Calu3 (cell line): ENCODE results near the gene SLC36A4. TPM values are rescaled to one million over a fixed set of nuclear protein-coding genes. Genes with fewer than 3 reads are reported as not detected.

Experiments
- BruUV-seq: library from RNA; stranded (reverse); fragments of 400-500 nt; replicated peaks from 2 replicates; lab custom pipeline; 2021; lab: Mats Ljungman, UMichigan
- CTCF ChIA-PET: fragments of 300-600 bp; sonication (Branson Sonifier 250); formaldehyde crosslinking; loops from one replicate; lab custom pipeline; 2022; ENCODE audit warnings: antibody characterized with exemption; lab: Charles Lee
- DNase-seq: peaks from one replicate; pipeline ENCODE4 v3.0.0; 2022
- H3K27ac Mint-ChIP-seq: one replicate; pipeline ENCODE4 v1.8.0; 2022; ENCODE audit warnings: mixed read lengths; ENCODE audit not compliant: unreplicated experiment
- H3K27me3 Mint-ChIP-seq: one replicate; pipeline ENCODE4 v1.8.0; 2022; ENCODE audit warnings: mixed read lengths; ENCODE audit not compliant: unreplicated experiment
- H3K36me3 Mint-ChIP-seq: one replicate; pipeline ENCODE4 v1.8.0; 2022; ENCODE audit warnings: mild to moderate bottlenecking, moderate library complexity, mixed read lengths; ENCODE audit not compliant: insufficient read depth, unreplicated experiment
- H3K4me1 Mint-ChIP-seq: one replicate; pipeline ENCODE4 v1.8.0; 2022; ENCODE audit warnings: mild to moderate bottlenecking, low read depth, mixed read lengths; ENCODE audit not compliant: unreplicated experiment
- H3K4me3 Mint-ChIP-seq: one replicate; pipeline ENCODE4 v1.8.0; 2022; ENCODE audit warnings: mild to moderate bottlenecking, low read depth, moderate library complexity, mixed read lengths; ENCODE audit not compliant: unreplicated experiment
- H3K9me3 Mint-ChIP-seq: one replicate; pipeline ENCODE4 v1.8.0; 2022; ENCODE audit warnings: low read depth, mixed read lengths; ENCODE audit not compliant: unreplicated experiment
- intact Hi-C: fragments of 100-400 bp; cut with micrococcal nuclease; formaldehyde crosslinking; loops from one replicate; pipeline ENCODE4 v1.10.0; 2022; ENCODE audit not compliant: unreplicated experiment
- total RNA-seq: library from RNA; stranded (reverse); gene quantifications from 2 replicates; pipeline ENCODE4 v1.2.3, GENCODE V29; 2022
- TF ChIP-seq, protein P1 (sequence below): fragments of 200-600 bp; IDR thresholded peaks from one replicate; pipeline ENCODE4 v1.8.0; 2022; ENCODE audit warnings: antibody characterized with exemption; ENCODE audit not compliant: unreplicated experiment

The SLC36A4 gene
- total RNA-seq, 1 experiment from 2014 or later, result 12.4 TPM

DNA sequence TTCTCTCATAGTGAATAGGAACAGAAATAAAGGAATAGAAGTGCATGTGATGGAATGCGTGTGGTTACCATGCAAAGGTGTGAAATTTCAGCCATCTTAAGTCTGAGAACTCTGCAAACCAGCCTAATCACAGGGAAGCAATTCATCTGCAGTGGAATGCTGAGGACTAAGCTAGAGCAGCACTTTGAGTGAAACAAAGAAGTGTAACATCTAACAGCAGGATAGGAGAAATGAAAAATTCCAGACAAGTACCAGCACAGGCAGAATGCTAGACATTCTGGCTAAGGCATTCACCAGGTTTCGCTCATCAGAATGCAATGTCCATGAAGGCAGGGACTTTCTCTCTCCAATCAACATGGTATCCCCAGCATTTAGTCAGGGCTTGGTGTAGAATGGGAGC, 41.2 kb upstream of the SLC36A4 start:
- TF ChIP-seq, protein P1, sequence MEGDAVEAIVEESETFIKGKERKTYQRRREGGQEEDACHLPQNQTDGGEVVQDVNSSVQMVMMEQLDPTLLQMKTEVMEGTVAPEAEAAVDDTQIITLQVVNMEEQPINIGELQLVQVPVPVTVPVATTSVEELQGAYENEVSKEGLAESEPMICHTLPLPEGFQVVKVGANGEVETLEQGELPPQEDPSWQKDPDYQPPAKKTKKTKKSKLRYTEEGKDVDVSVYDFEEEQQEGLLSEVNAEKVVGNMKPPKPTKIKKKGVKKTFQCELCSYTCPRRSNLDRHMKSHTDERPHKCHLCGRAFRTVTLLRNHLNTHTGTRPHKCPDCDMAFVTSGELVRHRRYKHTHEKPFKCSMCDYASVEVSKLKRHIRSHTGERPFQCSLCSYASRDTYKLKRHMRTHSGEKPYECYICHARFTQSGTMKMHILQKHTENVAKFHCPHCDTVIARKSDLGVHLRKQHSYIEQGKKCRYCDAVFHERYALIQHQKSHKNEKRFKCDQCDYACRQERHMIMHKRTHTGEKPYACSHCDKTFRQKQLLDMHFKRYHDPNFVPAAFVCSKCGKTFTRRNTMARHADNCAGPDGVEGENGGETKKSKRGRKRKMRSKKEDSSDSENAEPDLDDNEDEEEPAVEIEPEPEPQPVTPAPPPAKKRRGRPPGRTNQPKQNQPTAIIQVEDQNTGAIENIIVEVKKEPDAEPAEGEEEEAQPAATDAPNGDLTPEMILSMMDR, result no peak
- peaks cover 36% of the 10 kb centered on the region for H3K27me3 Mint-ChIP-seq
- BruUV-seq, result no TSS peak
- no peaks in the 10 kb centered on the region for H3K9me3 Mint-ChIP-seq
- no peak overlapping the region for H3K27ac Mint-ChIP-seq
- H3K36me3 Mint-ChIP-seq, result no peaks in the 10 kb centered on the region
- peaks cover 8% of the 10 kb centered on the region for H3K4me1 Mint-ChIP-seq
- CTCF ChIA-PET, result no interaction called here
- no peak for DNase-seq
- intact Hi-C loops, result loop anchor here (10.0 kb wide), 1 partner anchor 1266 kb away; no protein-coding TSS in a partner anchor
- H3K4me3 Mint-ChIP-seq, result no peak overlapping the region

DNA sequence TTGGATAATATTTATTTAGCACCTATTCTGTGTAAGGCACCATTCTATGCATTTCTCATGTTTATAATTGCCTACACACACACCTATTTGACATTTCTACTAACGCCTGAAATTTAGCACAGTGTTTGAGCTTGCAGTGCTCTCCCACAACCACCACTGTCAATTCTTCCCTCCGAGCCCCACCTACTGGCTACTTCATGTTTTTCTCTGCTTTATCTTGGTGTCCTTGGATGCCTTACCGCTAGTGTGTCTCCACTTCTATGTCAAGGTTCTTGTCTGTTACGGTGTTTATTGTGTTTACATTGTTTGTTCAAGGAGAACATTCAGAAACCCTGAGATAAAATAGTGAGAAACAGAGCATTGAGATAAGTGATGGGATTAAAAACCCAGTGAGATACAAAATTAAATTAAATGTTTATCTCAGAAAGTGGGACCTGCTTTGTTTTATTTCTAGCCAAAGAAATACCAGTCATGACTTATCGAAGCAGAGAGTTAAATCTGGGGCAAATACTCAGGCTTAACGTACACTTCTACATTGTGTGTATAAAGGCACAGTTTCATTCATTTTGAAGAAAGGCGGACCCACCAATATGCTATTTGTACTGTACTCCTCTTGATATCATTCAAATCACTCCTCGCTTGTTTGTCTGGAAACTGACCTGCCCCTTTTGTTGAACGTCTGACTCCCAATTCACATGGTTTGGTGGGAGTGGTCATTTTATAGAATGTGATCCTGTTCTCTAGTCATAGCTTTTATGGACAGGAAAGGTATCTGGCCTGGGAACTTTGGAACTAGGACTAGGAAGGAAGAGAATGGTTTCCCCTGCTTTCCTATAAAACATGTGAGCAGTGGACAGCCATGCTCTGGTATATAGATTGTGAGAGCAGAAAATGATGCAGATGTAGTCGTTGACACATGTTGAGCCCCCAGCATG, 39.2 kb upstream of the SLC36A4 start:
- CTCF ChIA-PET, result interaction anchor here (1.2 kb wide), 1 partner anchor 411 kb away, joined by 5 read pairs; no protein-coding TSS in a partner anchor
- peak; percentile 35 for DNase-seq
- H3K9me3 Mint-ChIP-seq, result no peaks in the 10 kb centered on the region
- no peaks in the 10 kb centered on the region for H3K36me3 Mint-ChIP-seq
- intact Hi-C loops, result loop anchor here (2.0 to 10.0 kb wide), 2 partner anchors 306 to 1268 kb away; partner anchors contain the start of gene SMCO4
- TF ChIP-seq, protein P1, result peak; percentile 35
- BruUV-seq, result no TSS peak
- H3K4me3 Mint-ChIP-seq, result no peak overlapping the region
- H3K27ac Mint-ChIP-seq, result no peak overlapping the region
- peaks cover 52% of the 10 kb centered on the region for H3K27me3 Mint-ChIP-seq
- H3K4me1 Mint-ChIP-seq, result peaks cover 8% of the 10 kb centered on the region

DNA sequence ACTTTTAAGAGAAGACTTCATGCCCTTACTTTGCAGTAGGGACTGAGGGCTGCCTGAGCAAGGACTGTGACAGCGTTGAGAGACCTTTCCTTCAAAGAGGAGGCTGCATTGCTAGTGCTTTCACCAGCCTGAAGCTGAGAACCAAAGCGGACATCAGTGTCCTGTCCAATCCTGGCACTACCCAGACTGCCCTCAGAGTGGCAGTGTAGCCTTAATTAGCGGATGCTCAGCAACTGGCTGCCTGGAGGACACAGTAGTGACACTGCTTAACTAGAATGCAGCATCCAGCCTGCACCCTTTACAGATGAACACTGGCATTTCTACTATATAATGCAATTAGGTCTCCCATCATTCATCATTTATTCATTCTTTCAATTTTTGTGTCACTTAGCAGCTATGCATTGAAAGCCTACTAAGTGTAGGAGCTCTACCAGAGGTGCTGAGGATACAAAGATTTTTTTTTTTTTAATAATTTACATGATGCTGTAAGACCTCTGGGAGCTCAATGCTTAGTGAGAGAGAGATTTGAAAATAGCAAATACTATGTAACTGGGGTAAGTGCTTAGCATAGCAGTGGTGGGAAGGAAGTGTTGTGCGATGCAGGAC, 36.9 kb upstream of the SLC36A4 start:
- intact Hi-C loops, result loop anchor here (1.0 to 10.0 kb wide), 3 partner anchors 388 to 1270 kb away; no protein-coding TSS in a partner anchor
- no peak overlapping the region for H3K4me3 Mint-ChIP-seq
- TF ChIP-seq, protein P1, result peak; percentile 49
- peak; percentile 66 for DNase-seq
- peaks cover 8% of the 10 kb centered on the region for H3K4me1 Mint-ChIP-seq
- CTCF ChIA-PET, result interaction anchor here (0.7 to 1.0 kb wide), 5 partner anchors 387 to 428 kb away, joined by 3 to 4 read pairs (median 3); no protein-coding TSS in a partner anchor
- H3K9me3 Mint-ChIP-seq, result no peaks in the 10 kb centered on the region
- no TSS peak for BruUV-seq
- peaks cover 53% of the 10 kb centered on the region for H3K27me3 Mint-ChIP-seq
- H3K27ac Mint-ChIP-seq, result no peak overlapping the region
- no peaks in the 10 kb centered on the region for H3K36me3 Mint-ChIP-seq

DNA sequence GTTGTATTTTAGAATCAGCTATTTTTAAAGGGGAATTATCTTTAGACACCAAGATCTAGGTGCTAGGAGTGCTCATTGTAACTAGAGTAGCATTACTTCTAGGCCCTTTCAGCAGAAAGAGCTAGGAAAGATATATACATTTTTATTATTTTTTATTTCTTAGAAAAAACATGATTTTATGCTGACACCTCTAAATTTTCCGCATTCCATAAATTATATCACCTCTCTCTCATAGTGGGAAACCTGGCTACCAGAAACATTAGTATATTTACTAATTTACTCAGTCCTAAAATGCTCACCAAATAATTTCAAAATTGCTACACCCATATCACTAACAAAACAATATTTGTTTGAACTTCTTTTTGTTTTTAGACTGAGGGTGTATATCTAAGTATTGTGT, 32.1 kb upstream of the SLC36A4 start:
- H3K27me3 Mint-ChIP-seq, result peaks cover 17% of the 10 kb centered on the region
- intact Hi-C loops, result loop anchor here (10.0 kb wide), 1 partner anchor 1275 kb away; no protein-coding TSS in a partner anchor
- DNase-seq, result no peak
- peaks cover 13% of the 10 kb centered on the region for H3K4me1 Mint-ChIP-seq
- no TSS peak for BruUV-seq
- H3K36me3 Mint-ChIP-seq, result peaks cover 5% of the 10 kb centered on the region
- CTCF ChIA-PET, result no interaction called here
- H3K27ac Mint-ChIP-seq, result no peak overlapping the region
- no peak overlapping the region for H3K4me3 Mint-ChIP-seq
- TF ChIP-seq, protein P1, result no peak
- H3K9me3 Mint-ChIP-seq, result no peaks in the 10 kb centered on the region
